HG02970 (cell line): Measurements from ENCODE around the gene AGK.
A peak's percentile ranks its signal among the peaks of the same experiment; 100 is the strongest.

Experiments
- ATAC-seq: cut with Tn5 transposase; IDR thresholded peaks from one replicate; pipeline ENCODE4 v1.9.1; 2021; ENCODE audit warnings: mild to moderate bottlenecking, moderate library complexity, moderate number of reproducible peaks; ENCODE audit not compliant: unreplicated experiment, low FRiP score

Gene AGK

DNA sequence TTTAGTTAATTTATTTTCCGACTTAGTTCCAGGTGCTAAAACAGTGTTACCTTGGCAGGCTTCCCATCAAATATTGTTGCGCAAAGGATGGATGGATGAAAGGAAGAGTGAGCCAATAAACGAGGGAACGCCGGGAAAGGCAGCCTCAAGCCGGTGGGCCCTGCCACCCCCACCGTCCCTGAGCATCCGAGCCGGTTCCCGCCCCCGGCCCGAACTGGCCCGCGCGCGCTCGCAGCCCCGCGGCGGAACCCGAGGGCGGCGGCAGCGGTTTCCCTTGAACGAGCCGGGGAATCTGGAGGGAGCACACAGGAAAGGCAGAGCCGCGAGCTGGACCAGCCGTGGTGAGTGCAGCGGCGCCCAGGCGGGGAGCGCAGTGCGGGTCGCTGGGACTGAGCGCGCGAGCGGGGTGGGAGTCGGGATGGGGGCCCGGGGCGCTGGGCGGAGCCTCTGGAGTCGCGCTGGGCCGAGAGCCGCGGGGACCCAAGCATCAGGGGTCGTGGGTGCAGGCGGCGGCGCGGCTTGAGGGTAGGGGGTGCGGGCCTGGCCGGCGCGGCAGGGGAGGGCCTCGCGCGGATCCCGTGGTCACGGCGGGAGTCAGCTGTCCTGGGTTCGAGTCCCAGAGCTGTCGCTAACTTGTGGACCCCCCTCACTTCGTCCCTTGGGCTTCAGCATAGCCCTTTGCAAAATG lies at the start of gene AGK:
Gene AGK, plus strand, starts transcription at position 317 of the 688 bp plus-strand sequence. CDS start 4,057 bp downstream, outside the sequence.
- ATAC-seq = peak; percentile 80

- ATAC-seq = no peak
These were observed 49.8 kb upstream of the AGK start for GRCh38 chr7:141501451-141501850.

DNA sequence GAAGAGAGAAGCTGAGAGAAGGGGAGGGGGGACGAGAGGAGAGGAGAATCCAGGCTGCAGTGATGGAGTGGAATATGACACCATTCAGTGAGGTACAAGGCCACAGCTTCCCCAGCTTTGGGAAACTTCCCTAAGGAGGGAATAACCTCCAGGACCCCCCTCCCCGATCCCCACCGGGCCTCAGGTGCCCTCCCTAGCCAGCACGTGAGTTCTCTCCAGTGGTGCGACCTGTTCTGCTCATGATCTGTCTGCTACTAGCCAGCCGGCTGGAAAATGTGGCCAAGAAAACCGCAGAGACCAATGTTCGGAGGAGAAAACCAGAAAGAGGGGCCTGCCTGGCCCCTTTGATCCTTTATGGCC lies 39.9 kb upstream of the AGK start:
- no peak for ATAC-seq

- no peak for ATAC-seq
These were observed 39.4 kb upstream of the AGK start for GRCh38 chr7:141511676-141512396.

- no peak for ATAC-seq
These were observed 38.6 kb upstream of the AGK start for GRCh38 chr7:141512597-141512996.

DNA sequence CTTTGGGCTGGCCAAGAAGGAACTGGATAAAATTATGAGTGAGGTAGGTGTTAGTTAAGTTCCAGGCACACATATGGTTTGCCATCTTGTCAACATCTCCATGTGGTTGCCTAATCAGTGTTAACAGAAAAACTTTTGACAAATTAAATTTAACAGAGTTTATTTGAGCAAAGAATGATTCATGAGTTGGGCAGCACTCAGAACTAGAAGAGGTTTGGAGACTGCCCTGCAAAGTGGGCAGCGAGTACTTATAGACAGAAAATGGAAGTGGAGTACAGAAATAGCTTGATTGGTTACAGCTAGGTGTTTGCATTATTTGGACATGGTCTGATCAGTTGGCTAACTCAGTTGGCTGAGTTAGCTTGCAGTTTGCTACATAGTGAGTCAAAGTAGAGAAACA lies 37.5 kb upstream of the AGK start:
- no peak for ATAC-seq

GRCh38 chr7:141515941-141516340 lies 35.3 kb upstream of the AGK start:
- no peak for ATAC-seq

DNA sequence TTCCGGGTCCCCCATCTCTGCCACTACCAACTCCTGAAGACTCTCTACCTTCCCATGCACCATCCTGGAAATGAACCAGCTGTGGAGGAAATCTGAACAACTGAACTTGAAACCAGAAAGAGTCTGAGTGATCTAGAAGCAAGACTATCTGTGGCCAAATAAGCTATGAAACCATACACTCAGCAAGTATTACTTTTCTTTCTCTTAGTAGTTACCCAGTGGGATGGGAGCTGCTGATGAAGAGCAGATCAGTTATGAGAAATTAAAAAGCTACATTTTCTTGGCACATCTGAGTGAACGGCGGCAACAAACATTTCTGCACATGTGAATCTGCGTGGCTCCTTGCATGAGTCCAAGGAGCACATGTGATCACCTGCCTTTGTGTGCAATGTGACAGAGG lies 31.6 kb upstream of the AGK start:
- no peak for ATAC-seq

DNA sequence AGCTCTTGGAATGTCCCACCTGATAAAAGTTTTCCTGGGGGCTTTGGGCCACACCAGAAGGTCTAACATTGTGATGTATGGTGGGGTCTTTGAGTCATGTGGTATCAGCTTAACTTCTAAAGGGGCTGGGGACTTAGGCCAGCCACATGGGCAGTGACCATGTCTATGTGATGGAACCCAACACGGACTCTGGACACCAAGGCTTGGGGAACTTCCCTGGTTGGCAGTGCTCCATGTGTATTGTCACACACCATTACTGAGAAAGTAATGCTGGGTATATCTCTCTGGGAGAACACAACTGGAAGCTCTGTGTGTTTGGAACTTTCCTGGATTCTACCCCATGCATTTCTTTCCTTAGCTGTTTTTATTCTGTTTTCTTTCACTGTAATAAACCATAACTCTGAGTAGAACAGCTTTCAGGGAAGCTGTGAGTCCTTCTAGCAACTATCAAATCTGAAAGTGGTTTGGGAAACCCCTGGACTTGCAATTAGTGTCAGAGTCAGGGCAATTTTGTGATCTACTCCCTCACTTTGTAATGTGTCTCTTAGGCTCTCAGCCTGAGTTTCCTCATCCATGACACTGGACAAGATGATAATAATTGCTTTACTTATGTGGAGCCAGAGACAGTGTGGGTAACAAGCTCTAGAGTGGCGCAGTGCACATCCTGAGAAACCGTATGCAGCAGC lies 28.4 kb upstream of the AGK start:
- no peak for ATAC-seq

DNA sequence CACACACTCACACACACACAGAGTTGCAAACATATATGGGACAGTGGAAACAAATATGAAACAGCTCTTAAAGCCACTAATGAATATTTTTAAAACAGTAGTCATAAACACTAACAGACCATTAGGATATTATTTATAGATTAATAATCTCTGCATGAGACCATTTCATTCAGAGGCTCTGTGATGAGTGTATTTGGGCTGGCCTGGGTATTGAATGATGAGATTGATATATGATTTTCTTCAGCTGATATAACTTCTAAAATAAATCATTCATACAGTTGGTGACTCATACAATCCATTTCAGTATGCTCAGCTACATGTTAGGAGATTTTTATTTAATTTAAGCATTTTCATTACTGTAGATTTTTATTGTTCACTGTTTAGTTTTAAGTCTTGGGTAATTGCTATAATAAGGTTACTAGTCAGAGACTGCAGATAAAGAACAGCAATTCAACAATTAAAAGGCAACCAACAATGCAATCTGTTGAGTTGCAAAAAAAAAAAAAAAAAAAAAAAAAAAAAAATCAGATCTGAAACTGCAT lies 25.2 kb upstream of the AGK start:
- no peak for ATAC-seq

GRCh38 chr7:141527076-141527475 lies 24.1 kb upstream of the AGK start:
- no peak for ATAC-seq

DNA sequence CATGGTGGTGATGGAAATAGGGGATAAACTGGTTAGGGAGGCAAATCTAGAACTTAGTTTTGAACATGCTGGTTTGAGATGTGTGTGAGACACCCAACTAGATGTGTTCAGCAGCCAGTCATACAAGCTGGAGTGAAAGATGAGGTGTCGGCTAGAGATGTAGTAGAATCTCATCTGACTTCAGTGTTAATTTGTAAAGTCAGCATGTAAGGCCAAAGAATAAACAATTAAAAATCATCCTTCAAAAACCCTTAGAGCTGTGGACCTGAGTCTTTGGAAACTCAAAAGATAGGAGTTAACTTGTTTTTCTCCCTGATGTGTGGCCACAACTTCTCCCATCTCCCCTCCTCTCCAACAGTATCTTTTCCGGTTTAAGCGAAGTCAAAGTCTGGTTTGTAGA lies 22.8 kb upstream of the AGK start:
- no peak for ATAC-seq

DNA sequence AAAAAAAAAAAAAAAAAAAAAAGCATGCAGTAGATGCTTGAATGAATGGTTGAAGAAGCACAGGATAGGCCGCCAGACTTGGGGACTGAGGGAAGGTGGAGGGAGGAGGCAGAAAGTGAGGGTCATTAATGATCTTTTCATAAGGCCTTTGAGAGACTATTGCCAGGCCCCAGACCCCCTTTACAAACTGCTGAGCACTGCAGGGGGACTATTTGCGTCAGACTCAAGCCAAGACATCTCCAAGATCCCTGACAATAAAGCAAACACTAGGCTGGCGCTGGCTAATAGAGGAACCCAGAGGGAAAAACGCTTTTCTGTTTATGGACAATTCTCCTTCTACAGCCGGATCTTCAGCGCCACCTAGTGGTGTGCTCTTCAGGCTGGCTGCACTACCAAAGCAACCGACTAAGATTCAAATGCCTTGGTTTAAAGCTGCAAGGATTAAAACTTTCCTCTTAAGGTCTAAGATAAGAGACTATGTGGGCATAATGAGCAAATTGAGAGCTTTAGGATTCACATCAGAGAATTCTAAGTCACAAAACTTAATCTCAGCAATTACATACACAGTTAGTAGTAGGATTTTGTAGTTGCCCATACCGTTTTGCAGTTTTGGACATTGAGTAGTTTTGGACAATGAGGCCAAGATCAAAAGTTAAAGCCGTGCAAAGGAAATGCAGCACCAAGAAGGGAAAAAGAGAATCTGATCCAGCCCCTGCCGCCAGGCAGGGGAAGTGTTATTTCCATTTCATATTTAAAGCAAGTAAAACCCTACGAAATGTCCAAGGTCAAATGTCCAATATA lies 17.9 kb upstream of the AGK start:
- ATAC-seq = peak; percentile 64

DNA sequence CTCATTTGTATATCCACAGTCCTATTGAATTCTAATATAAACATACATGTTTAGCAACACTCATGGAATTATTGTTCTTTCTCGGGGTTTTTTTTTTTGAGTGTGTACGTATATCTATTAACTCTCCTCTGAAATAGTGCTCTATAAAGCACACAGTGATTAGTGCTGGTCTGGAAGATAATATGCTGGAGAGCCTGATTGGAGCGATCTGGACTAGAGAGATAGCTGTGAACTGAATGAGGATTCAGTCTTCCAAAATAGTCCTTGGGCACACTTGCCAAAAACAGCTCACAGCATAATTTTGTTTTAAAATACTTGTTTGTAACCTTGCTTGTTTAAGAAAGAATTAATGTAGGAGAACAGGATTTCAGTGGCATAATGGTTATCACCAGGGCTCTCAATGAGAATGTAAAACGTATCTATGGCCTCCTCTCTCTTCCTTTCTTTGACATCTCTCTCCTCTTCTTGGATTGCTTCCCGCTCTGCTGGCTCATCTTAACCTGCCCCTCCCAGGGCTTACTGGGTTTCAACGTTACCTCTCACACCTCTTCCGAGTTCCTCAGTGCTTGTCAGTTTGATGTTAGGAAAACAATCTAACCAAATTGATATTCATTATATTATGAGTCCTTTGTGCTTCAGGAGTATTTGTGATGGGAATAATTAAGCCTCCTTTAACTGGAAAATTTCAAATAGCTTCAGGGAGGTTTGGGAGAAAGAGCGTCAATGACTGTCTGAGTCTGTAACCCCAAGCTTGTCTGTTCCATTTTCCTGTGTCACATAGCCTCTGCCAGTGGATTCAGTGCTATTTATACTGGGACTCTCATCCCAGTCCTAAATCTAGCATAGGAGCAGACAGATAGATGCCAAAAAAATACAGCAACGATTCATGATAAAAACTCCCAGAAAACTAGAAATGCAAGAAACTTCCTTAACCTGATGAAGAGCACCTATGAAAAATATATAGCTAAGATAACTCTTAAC lies 16.2 kb upstream of the AGK start:
- no peak for ATAC-seq

GRCh38 chr7:141537906-141538305 lies 13.3 kb upstream of the AGK start:
- ATAC-seq = no peak

DNA sequence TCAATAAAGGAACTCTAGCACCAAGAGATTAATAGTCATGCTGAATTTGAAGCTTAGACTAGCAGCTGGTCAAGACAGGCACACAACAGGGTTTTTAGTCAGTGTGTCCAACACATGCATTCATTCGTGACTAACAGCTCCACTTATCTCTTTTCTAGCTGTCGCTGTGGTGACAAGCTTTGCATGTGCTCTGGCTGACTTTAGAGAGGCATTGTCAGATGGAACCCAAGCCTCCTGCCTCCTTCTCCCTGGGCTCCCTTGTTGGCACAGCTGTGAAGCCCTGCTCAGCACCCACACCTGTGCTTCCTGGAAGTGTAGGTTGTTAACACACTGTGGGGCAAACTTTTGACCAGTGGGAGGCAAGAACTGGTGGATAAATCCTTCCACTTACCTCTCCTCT lies 9.8 kb upstream of the AGK start:
- no peak for ATAC-seq

- ATAC-seq = no peak
These were observed 6.4 kb upstream of the AGK start for GRCh38 chr7:141544831-141545230.

GRCh38 chr7:141549582-141549981 lies 1.6 kb upstream of the AGK start:
- ATAC-seq = no peak

GRCh38 chr7:141550386-141551093 lies 670 bp upstream of the AGK start:
- ATAC-seq = no peak
